DND-41 (cell line): ENCODE measurements around the gene SPSB3.

Experiments
- ATAC-seq: fragments of 200-7000 bp; cut with Tn5 transposase; 3 replicates; pipeline ENCODE4 v1.9.1; 2021; ENCODE audit warnings: low read depth; ENCODE audit not compliant: insufficient read depth
- DNase-seq: peaks from one replicate; pipeline ENCODE4 v3.0.0-alpha.2; 2020
- H2AFZ ChIP-seq: 2 replicates; pipeline ENCODE4 v1.6.0; 2012; ENCODE audit warnings: low read depth, low read length
- H3K27ac ChIP-seq: 2 replicates; pipeline ENCODE4 v1.5.1; 2012; ENCODE audit warnings: low read length, inconsistent platforms
- H3K27me3 ChIP-seq: fragments of 200-600 bp; sonication (generic); 2 replicates; pipeline ENCODE4 v1.6.0; 2012; ENCODE audit warnings: low read length, mild to moderate bottlenecking, inconsistent platforms; ENCODE audit not compliant: insufficient read depth, poor library complexity
- H3K36me3 ChIP-seq: 2 replicates; pipeline ENCODE4 v1.5.1; 2012; ENCODE audit warnings: low read length, inconsistent platforms; ENCODE audit not compliant: insufficient read depth
- H3K4me1 ChIP-seq: 2 replicates; pipeline ENCODE4 v1.5.1; 2012; ENCODE audit warnings: mild to moderate bottlenecking, low read length; ENCODE audit not compliant: insufficient read depth
- H3K4me2 ChIP-seq: 2 replicates; pipeline ENCODE4 v1.6.0; 2012; ENCODE audit warnings: mild to moderate bottlenecking, moderate library complexity, low read length, inconsistent platforms; ENCODE audit not compliant: insufficient read depth
- H3K4me3 ChIP-seq, 2 experiments: fragments of 200-600 bp in 1 of 2; shearing (Covaris generic) in 1 of 2; 2 replicates each; pipeline ENCODE4 v1.5.1; 2012 to 2016; ENCODE audit warnings: inconsistent platforms in 2 of 2, low read length in 2 of 2, mild to moderate bottlenecking in 2 of 2, low read depth in 1 of 2, moderate library complexity in 1 of 2
- H3K79me2 ChIP-seq: 2 replicates; pipeline ENCODE4 v1.6.0; 2012; ENCODE audit warnings: low read length, inconsistent platforms; ENCODE audit not compliant: insufficient read depth
- H3K9ac ChIP-seq: 2 replicates; pipeline ENCODE4 v1.6.0; 2012; ENCODE audit warnings: low read depth, mild to moderate bottlenecking, inconsistent platforms, low read length, moderate library complexity
- H3K9me3 ChIP-seq: 2 replicates; pipeline ENCODE4 v1.5.1; 2012; ENCODE audit warnings: low read length, moderate library complexity, mild to moderate bottlenecking, inconsistent platforms; ENCODE audit not compliant: insufficient read depth, severe bottlenecking
- H4K20me1 ChIP-seq: 2 replicates; pipeline ENCODE4 v1.6.0; 2012; ENCODE audit warnings: low read length; ENCODE audit not compliant: insufficient read depth
- EZH2 ChIP-seq: IDR thresholded peaks from 3 replicates; pipeline ENCODE4 v1.6.1; 2012; ENCODE audit warnings: borderline replicate concordance, low read depth, mild to moderate bottlenecking, moderate library complexity, low read length, inconsistent platforms; ENCODE audit not compliant: severe bottlenecking
- TF ChIP-seq, protein P1 (sequence below): IDR thresholded peaks from 2 replicates; pipeline ENCODE4 v1.5.1; 2012; ENCODE audit warnings: borderline replicate concordance, low read length, moderate library complexity, mild to moderate bottlenecking; ENCODE audit not compliant: poor library complexity, severe bottlenecking; ENCODE audit errors: extremely low read depth

SPSB3 gene

DNA sequence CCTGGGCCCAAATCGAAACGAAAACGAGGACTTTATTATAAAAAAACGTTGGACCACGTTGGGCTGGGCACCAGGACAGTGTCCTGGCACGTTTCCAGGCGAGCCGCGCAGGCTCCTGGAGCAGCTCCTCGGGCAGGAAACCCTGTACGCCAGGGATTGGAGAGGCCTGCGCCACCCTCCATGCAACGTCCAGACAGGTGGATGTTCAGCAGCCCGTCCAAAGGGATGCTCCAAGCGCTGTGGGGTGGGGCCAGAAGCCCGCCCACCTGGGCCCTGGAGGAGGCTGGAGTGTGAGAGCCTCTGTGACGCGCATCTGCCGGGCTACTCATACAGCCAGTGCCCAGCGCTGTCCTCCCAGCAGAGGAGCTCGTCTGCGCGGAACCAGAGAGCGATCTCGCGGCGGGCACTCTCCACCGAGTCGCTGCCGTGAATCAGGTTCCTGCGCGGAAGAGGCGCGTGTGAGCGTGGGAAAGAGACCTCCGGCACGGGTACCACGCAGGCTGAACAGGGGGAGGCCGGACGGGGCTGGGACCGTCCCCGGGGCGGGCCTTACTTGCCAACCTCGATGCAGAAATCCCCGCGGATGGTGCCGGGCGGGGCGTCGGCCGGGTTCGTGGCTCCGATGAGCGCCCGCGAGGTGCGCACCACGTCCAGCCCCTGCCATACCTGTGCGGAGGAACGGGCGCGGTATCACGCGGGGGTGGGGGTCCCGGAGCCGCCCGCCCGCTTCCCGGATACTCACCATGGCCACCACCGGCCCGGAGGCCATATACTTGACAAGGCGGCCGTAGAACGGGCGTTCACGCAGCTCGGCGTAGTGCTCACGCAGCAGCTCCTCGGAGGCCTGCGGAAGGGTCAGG lies 11.8 kb downstream of the SPSB3 start:
- H3K4me2 ChIP-seq, result peak overlapping the region; percentile 22; the same call in 1 of the 2 replicates
- H3K79me2 ChIP-seq, result peaks cover 42% of the 10 kb centered on the region
- no peak overlapping the region for H2AFZ ChIP-seq
- H3K4me1 ChIP-seq, result peaks cover 31% of the 10 kb centered on the region
- peaks cover 29% of the 10 kb centered on the region for H4K20me1 ChIP-seq
- no peak overlapping the region for H3K9ac ChIP-seq
- TF ChIP-seq, protein P1, sequence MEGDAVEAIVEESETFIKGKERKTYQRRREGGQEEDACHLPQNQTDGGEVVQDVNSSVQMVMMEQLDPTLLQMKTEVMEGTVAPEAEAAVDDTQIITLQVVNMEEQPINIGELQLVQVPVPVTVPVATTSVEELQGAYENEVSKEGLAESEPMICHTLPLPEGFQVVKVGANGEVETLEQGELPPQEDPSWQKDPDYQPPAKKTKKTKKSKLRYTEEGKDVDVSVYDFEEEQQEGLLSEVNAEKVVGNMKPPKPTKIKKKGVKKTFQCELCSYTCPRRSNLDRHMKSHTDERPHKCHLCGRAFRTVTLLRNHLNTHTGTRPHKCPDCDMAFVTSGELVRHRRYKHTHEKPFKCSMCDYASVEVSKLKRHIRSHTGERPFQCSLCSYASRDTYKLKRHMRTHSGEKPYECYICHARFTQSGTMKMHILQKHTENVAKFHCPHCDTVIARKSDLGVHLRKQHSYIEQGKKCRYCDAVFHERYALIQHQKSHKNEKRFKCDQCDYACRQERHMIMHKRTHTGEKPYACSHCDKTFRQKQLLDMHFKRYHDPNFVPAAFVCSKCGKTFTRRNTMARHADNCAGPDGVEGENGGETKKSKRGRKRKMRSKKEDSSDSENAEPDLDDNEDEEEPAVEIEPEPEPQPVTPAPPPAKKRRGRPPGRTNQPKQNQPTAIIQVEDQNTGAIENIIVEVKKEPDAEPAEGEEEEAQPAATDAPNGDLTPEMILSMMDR, result no peak
- no peak for TF ChIP-seq EZH2
- H3K4me3 ChIP-seq, result no peak overlapping the region
- DNase-seq, result no peak
- no peak overlapping the region for H3K27ac ChIP-seq
- H3K27me3 ChIP-seq, result no peaks in the 10 kb centered on the region
- ATAC-seq, result no peak
- H3K36me3 ChIP-seq, result peaks cover 64% of the 10 kb centered on the region
- H3K9me3 ChIP-seq, result no peaks in the 10 kb centered on the region

DNA sequence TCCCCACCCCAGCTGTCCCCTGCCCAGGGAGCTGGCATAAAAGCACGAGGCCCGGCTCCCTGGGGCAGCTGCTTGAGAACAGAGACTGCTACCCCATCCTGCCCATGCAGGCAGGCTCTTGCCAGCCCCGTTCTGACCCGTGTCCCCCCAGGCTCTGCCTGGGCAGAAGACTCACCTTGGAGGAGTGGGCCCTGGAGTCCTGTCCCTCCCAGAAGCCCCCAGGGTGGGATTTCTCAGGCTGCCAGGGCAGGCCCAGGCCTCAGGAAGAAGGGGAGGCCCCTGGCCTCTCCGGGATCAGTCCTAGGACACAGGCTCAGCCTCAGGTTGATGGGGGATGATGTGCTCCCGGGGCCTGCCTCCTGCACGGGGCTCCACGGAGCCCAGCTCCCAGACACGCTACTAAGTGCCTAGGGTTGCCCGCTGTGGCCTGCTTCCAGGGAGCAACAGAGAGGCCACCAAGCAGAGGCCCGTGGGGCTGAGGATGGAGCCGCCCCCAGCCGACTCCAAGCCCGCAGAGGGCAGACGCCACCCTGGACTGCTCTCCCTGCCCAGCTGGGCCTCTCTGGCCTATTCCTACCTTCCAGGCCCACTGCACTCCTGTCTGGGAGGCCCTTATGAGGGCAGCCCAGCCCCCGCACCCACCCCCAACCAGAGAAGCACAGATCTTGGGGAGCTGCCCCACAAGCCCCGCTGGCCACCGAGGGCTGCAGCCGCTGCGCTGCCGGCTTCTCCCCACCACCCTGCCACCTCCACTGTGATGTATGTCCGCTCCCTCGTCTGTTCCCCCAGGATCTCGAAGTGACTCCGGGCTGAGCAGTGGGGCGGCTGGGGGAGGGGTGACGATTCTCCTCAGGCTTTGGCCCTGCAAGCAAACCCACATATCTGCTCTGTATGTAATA lies 12.7 kb downstream of the SPSB3 start:
- H2AFZ ChIP-seq, result no peak overlapping the region
- H4K20me1 ChIP-seq, result peaks cover 20% of the 10 kb centered on the region
- TF ChIP-seq, protein P1, result no peak
- no peak for TF ChIP-seq EZH2
- no peaks in the 10 kb centered on the region for H3K9me3 ChIP-seq
- H3K9ac ChIP-seq, result no peak overlapping the region
- DNase-seq (no peak), ATAC-seq (no peak)
- H3K36me3 ChIP-seq, result peaks cover 64% of the 10 kb centered on the region
- H3K79me2 ChIP-seq, result peaks cover 33% of the 10 kb centered on the region
- no peak overlapping the region for H3K4me3 ChIP-seq
- H3K27ac ChIP-seq, result no peak overlapping the region
- no peaks in the 10 kb centered on the region for H3K27me3 ChIP-seq
- peaks cover 22% of the 10 kb centered on the region for H3K4me1 ChIP-seq
- peak overlapping the region; percentile 22; the same call in 1 of the 2 replicates for H3K4me2 ChIP-seq

GRCh38 chr16:1768767-1769401 lies 13.5 kb downstream of the SPSB3 start:
- Histone ChIP-seq H3K4me2 (no peak overlapping the region), H3K4me3 (no peak overlapping the region), H3K4me1 (peaks cover 14% of the 10 kb centered on the region), H2AFZ (no peak overlapping the region), H3K27ac (no peak overlapping the region), H3K36me3 (peaks cover 72% of the 10 kb centered on the region), H3K9me3 (no peaks in the 10 kb centered on the region), H3K27me3 (no peaks in the 10 kb centered on the region), H4K20me1 (peaks cover 12% of the 10 kb centered on the region; the same call in 1 of the 2 replicates), H3K9ac (no peak overlapping the region), H3K79me2 (peaks cover 25% of the 10 kb centered on the region)
- DNase-seq (no peak), ATAC-seq (no peak)
- no peak for TF ChIP-seq EZH2
- TF ChIP-seq, protein P1, result no peak
